HG03097 (cell line): Measurements from ENCODE around the gene MYL11.
A peak's percentile ranks its signal among the peaks of the same experiment; 100 is the strongest.

Experiments used
- ATAC-seq: cut with Tn5 transposase; IDR thresholded peaks from one replicate; pipeline ENCODE4 v1.9.1; 2021; ENCODE audit not compliant: unreplicated experiment, low FRiP score

The MYL11 gene

GRCh38 chr16:30416624-30417528 lies 42.3 kb downstream of the MYL11 start:
- no peak for ATAC-seq

- peak; percentile 80 for ATAC-seq
These were observed 43.1 kb downstream of the MYL11 start for GRCh38 chr16:30417529-30418349.

DNA sequence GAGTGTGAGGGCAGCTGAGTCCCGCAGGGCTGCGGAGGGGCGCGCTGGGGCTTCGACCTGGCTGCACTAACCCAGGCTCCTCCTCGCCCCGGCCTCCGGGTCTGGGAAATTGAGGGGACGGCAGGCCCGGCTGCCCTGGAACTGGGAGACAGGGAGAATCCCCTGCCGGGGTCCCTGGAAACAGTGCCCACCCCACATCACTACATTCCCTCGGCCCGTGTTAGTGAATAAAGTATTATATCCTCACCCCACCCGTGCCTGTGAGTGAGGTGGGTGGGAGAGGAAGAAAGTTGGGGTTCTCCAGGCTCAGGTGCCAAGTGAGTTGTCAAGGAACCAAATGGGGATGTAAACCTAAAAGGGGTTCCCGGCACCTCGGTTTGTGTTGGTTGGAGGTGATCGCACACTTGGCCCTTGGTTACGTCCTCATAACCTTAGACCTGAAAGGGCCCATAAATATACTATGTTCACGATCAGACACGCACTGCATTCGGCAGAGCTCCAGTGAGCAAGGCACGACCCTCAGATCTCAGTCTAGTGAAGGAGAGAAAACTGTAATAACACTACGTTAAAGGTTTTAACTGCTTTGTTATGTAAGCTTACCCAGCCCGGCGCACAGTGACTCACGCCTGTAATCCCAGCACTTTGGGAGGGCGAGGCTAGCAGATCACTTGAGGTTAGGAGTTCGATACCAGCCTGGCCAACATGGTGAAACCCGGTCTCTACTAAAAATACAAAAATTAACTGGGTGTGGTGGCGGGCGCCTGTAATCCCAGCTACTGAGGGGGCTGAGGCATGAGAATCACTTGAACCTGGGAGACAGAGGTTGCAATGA lies 44.0 kb downstream of the MYL11 start:
- no peak for ATAC-seq

DNA sequence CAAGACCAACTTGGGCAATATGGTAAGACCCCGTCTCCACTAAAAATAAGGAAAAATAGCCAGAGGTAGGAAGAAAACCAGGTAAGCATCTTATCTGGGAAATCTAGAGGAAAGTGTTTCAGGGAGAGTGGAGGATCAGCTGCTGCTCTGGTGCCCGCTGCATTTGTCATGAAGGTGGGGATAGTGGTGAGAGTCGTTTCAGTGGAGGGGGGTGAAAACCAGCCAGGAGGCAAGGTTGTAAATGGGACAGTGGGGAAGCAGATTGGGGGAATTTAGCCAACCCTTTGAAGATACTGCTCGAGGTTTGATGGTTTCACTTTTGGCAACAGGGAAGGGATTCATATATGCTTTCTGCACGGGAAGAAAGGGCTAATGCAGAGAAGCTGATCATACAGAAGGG lies 46.4 kb downstream of the MYL11 start:
- no peak for ATAC-seq
